ENCODE results near the gene PCSK7.
"Not testable (repeated sequence)": the region's sequence is repeated elsewhere in the genome, so short reads cannot be mapped to it uniquely, and the experiment has no call there.

Gene PCSK7

DNA sequence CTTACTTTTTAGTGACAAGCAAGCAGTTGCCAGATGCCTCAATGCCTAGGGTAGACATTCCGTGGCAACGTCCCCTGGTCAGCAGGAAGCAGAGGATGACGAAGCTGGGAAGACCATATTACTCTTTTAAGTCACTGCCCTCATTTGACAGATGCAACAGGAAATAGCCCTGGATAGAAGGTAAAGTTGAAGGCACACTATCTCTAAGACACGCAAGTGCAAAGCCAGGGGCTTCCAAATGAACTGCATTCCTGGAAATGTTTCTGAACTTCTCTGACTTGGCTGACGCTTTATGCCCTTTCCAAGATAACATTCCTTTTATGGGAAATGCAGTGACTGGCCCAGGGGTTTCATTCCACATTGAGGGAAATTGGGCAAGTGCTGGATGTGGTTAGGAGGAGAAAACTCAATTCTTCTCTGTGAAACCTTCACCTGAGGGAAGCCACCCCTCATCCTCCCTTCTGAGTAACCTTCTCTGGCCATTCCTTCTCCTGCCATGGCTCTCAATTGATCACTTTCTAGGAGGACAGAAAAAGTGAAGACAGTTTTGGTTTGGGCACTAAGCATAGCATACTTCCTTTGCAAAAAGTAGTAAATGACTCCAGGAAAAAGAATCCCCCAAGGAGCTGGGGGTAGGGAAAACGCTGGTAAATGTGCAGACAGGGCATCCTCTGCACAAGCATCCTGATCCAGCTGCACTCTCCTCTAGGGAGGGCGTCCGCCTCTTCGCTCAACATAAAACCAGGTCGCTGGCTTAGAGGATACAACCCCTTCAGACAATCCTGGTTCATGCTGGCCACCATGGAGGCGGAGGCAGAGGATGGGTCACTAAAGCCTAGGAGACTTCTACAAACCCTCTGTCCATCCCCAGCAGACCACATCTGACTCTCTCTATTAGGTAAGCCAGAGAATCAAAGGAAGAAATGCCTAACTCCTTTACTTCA, 14.5 kb downstream of the PCSK7 start:
- H3K36me3 ChIP-seq (ENCODE audit: insufficient read depth, low read length), result peaks cover 46% of the 10 kb centered on the region
- no peak overlapping the region for H2AFZ ChIP-seq (ENCODE audit: low read depth, low read length)
- H3K4me3 ChIP-seq (ENCODE audit: low read length), result no peak overlapping the region
- H3K9me3 ChIP-seq (ENCODE audit: low read length), result no peaks in the 10 kb centered on the region
- no peaks in the 10 kb centered on the region for H3K27me3 ChIP-seq (ENCODE audit: insufficient read depth, low read length)
- H3K4me1 ChIP-seq (ENCODE audit: insufficient read depth, low read length), result peaks cover 10% of the 10 kb centered on the region

DNA sequence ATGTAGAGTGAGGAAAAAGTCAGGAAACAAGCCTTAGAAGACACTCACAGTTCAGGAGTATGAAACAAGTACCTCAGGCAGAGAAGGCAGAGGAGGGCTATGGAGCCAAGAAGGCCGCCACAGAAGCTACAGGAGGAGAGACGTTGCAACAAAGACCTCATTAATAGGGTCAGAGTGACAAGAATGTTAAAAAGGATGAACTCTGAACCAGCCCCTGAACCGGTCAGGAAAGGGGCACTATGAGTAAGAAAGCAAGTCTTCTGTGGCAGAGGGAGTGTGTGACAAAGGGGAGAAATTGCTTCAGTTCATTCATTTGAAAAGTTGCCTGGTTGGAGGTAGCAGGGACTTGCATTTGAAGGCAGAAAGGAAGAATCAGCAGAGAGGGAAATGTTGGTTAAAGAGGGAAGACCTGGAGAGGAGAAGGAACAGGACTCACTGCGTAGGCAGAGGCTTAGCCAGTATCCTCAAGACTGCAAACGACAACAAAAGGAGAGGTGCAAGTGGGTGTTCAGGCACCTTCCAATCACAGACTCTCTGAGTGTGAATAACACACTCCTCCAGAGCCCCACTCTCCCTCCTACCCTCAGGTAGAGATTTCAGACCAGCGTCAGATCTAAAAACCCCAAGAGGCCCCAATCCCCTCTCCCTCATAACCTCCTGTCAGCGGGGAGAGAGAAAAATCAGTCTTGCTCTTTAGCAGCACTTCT, 17.3 kb downstream of the PCSK7 start:
- Histone ChIP-seq H3K4me1 (ENCODE audit: insufficient read depth, low read length) (peaks cover 10% of the 10 kb centered on the region), H3K36me3 (ENCODE audit: insufficient read depth, low read length) (peaks cover 28% of the 10 kb centered on the region), H3K4me3 (ENCODE audit: low read length) (no peak overlapping the region), H3K9me3 (ENCODE audit: low read length) (no peaks in the 10 kb centered on the region), H3K27me3 (ENCODE audit: insufficient read depth, low read length) (no peaks in the 10 kb centered on the region), H2AFZ (ENCODE audit: low read depth, low read length) (no peak overlapping the region)

DNA sequence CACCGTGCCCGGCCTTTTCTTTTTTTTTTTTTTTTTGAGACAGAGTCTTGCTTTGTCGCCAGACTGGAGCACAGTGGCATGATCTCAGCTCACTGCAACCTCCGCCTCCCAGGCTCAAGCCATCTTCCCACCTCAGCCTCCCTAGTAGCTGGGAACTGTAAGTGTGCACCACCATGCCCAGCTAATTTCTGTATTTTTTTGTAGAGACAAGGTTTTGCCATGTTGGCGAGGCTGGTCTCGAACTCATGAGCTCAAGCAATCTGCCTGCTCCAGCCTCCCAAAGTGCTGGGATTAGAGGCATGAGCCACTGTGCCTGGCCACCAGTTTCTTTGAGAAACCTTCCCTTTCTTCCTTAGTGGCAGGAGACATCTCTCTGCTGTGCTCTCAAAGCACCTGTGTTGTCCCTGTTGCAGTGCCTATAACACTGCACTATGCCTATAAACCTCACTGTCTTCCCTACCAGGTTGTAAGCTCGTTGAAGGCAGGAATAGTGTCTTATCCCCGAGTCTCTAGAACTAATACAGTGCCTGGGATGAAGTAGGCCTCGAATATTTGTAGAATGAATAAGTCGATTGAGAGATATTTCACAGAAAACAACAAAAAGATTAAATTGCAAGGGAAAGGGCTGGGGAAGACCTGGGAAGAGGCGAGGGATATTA, 19.0 kb downstream of the PCSK7 start:
- Histone ChIP-seq H3K27me3 (ENCODE audit: insufficient read depth, low read length) (no peaks in the 10 kb centered on the region), H2AFZ (ENCODE audit: low read depth, low read length) (no peak overlapping the region), H3K4me1 (ENCODE audit: insufficient read depth, low read length) (peaks cover 10% of the 10 kb centered on the region), H3K36me3 (ENCODE audit: insufficient read depth, low read length) (peaks cover 12% of the 10 kb centered on the region), H3K4me3 (ENCODE audit: low read length) (no peak overlapping the region), H3K9me3 (ENCODE audit: low read length) (no peaks in the 10 kb centered on the region)

DNA sequence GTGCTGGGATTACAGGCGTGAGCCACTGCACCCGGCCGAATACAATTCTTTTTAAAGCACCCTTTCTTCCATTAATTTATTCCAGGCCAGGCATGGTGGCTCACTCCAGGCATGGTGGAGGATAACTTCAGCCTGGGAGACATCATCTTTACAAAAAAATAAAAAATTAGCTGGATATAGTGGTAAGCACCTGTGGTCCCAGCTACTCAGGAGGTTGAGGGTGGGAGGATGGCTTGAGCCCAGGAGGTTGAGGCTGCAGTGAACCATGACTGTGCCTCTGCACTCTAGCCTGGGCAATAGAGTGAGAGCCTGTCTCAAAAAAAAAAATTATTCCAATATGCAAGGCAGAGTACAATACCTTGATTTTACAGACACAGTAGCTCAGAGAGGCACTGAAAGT, 21.3 kb downstream of the PCSK7 start:
- H3K27me3 ChIP-seq (ENCODE audit: insufficient read depth, low read length), result no peaks in the 10 kb centered on the region
- H3K4me3 ChIP-seq (ENCODE audit: low read length), result no peak overlapping the region

DNA sequence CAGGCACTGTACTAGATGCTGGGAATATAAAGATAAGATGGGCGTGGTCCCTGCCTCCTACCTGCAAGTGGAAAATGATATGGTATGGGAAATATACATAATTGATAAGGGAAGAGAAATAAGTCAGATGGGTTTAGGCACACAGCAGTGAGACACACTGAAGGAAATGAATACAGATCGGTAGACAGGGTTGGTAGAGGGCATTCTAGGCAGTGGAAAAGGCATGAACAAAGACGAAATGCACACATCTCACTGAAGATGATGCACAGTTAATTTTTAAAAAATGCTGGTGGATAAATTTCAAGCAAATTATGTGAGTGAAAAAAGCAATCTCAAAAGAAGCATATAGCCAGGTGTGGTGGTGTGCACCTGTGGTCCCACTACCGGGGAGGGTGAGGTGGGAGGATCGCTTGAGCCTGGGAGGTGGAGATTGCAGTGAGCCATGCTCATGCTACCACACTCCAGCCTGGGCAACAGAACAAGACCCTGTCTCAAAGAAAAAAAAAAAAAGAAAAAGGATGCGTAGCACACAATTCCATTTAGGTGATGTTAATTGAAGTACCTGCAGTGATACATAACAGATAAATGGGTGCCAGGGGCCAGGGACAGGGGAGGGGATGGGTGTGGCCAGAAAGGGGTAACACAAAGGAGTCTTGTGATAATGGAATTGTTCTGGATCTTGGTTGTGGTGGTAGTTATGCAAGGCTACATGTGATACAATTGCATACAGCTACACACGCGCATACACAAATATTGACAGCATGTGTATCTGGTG, 22.3 kb downstream of the PCSK7 start:
- H2AFZ ChIP-seq (ENCODE audit: low read depth, low read length); H3K4me3 ChIP-seq (ENCODE audit: low read length); H3K4me1 ChIP-seq (ENCODE audit: insufficient read depth, low read length); H3K27me3 ChIP-seq (ENCODE audit: insufficient read depth, low read length); H3K9me3 ChIP-seq (ENCODE audit: low read length): not testable (repeated sequence)
- H3K36me3 ChIP-seq (ENCODE audit: insufficient read depth, low read length), result peaks cover 13% of the 10 kb centered on the region

More for the DNA sequence above, 21.3 kb downstream of the PCSK7 start:
- peaks cover 10% of the 10 kb centered on the region for H3K4me1 ChIP-seq (ENCODE audit: insufficient read depth, low read length)
- no peaks in the 10 kb centered on the region for H3K9me3 ChIP-seq (ENCODE audit: low read length)
- no peak overlapping the region for H2AFZ ChIP-seq (ENCODE audit: low read depth, low read length)
- H3K36me3 ChIP-seq (ENCODE audit: insufficient read depth, low read length), result peaks cover 8% of the 10 kb centered on the region

DNA sequence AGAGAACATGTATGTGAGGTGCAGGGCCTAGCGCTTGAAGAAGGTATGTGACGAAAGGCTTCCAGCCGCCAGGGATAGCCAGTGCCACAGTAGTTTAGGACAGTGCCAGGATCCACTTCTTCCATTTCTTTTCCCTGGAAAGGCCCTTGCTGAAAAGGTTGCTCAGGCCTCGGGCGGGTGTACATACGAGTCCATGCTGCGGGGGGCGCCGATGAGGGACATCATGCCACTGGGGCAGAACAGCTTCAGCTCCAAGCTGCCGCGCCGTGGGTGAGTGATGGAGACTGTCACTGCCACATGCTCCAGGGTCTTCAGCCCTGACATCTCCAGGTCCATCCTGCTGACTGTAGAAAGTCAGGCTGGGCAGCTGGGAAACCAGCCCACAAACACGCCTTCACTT, 23.2 kb downstream of the PCSK7 start:
- not testable (repeated sequence) for H2AFZ ChIP-seq (ENCODE audit: low read depth, low read length); H3K4me1 ChIP-seq (ENCODE audit: insufficient read depth, low read length); H3K4me3 ChIP-seq (ENCODE audit: low read length); H3K9me3 ChIP-seq (ENCODE audit: low read length); H3K27me3 ChIP-seq (ENCODE audit: insufficient read depth, low read length)
- H3K36me3 ChIP-seq (ENCODE audit: insufficient read depth, low read length), result peaks cover 13% of the 10 kb centered on the region

DNA sequence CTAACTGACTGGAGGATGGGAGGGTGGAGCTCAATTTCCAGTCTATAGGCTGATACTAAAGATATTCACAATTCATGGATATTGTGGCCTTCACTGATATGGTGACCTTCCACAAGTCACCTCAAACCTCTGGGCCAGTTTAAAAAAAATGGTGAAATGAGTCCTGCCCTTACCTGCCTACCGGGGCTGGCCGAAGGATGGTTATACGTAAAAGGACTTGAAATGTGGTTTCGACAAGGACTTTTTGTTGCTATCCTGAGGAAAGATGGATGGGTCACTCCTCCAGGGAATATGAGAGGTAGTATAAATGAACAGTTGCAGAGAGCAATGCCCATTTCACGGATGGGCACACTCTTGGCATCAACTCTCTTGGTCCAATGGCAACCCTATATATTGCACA, 24.4 kb downstream of the PCSK7 start:
- H3K36me3 ChIP-seq (ENCODE audit: insufficient read depth, low read length); H3K9me3 ChIP-seq (ENCODE audit: low read length); H2AFZ ChIP-seq (ENCODE audit: low read depth, low read length); H3K4me1 ChIP-seq (ENCODE audit: insufficient read depth, low read length); H3K27me3 ChIP-seq (ENCODE audit: insufficient read depth, low read length); H3K4me3 ChIP-seq (ENCODE audit: low read length): not testable (repeated sequence)

DNA sequence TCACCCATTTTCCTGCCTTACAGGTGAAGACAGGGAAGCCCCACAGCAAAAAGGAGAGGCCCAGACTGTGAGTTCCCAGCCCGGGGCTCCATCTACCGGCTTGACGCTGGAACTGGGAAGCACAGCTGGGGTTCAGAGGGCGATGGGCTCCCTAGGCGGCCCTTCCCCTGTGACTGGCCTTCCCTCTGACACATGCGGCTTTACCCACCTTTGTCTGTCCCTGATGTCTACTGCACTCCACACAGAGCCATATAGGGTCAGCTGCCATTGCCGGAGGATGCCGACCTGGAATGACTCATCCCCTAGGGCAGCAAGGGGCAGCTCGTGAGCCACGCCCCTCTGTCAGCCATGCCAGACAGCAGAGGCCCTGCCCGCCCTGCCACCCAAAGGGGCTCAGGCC, 25.0 kb downstream of the PCSK7 start:
- H3K36me3 ChIP-seq (ENCODE audit: insufficient read depth, low read length); H3K9me3 ChIP-seq (ENCODE audit: low read length); H3K27me3 ChIP-seq (ENCODE audit: insufficient read depth, low read length); H2AFZ ChIP-seq (ENCODE audit: low read depth, low read length); H3K4me3 ChIP-seq (ENCODE audit: low read length); H3K4me1 ChIP-seq (ENCODE audit: insufficient read depth, low read length): not testable (repeated sequence)

DNA sequence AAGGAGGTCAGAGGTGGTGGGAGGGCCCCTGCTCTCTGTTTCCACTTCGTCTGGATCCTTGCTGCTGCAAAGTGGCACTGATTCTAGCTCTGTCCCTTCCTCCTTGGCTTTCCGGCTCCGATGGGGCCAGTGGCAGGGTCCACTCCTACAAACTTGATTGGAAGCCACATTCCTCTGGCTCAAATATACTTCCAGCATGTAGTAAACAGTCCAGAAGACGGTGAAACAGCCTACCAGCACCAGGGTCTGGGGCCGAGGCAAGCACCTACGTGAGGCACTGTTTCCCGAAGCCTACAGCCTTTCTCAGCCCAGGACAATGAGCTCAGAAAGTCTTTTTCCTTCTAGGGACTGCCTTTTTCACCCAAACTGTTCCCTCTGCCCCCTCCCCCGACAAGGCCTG, 25.8 kb downstream of the PCSK7 start:
- not testable (repeated sequence) for H3K27me3 ChIP-seq (ENCODE audit: insufficient read depth, low read length); H3K4me3 ChIP-seq (ENCODE audit: low read length); H2AFZ ChIP-seq (ENCODE audit: low read depth, low read length); H3K9me3 ChIP-seq (ENCODE audit: low read length); H3K4me1 ChIP-seq (ENCODE audit: insufficient read depth, low read length); H3K36me3 ChIP-seq (ENCODE audit: insufficient read depth, low read length)

DNA sequence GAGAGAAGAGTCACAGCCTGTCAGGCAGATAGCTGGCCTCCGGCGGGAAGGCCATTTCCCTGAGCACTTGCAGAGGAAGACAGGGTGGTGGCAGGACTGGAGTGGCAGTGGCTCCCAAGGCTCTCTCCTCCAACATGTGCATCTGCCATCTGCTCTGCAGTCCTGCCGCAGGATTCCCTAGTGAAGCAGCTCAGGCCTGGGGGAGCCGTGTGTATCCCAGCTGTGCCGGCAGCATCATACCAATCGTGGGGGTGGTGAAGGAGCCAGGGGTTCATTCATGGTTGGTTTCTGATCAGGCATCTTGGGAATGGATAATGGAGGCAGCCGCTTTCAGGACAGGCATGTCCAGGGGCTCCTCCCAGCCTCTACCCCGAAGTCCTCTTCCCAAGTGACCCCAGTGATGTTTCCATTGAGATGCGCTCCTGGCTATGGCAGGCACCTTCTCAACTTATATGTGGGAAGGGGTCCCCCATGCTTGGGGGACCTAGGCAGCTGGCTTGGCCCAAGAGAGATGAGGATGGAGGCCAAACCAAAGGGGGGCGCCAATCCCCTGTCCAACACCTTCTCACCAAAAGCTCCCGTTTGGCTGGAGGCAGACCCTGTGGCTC, 26.6 kb downstream of the PCSK7 start:
- Histone ChIP-seq H3K27me3 (ENCODE audit: insufficient read depth, low read length) (no peaks in the 10 kb centered on the region), H3K9me3 (ENCODE audit: low read length) (no peaks in the 10 kb centered on the region), H3K4me1 (ENCODE audit: insufficient read depth, low read length) (no peaks in the 10 kb centered on the region), H2AFZ (ENCODE audit: low read depth, low read length) (no peak overlapping the region), H3K4me3 (ENCODE audit: low read length) (no peak overlapping the region), H3K36me3 (ENCODE audit: insufficient read depth, low read length) (peaks cover 7% of the 10 kb centered on the region)

DNA sequence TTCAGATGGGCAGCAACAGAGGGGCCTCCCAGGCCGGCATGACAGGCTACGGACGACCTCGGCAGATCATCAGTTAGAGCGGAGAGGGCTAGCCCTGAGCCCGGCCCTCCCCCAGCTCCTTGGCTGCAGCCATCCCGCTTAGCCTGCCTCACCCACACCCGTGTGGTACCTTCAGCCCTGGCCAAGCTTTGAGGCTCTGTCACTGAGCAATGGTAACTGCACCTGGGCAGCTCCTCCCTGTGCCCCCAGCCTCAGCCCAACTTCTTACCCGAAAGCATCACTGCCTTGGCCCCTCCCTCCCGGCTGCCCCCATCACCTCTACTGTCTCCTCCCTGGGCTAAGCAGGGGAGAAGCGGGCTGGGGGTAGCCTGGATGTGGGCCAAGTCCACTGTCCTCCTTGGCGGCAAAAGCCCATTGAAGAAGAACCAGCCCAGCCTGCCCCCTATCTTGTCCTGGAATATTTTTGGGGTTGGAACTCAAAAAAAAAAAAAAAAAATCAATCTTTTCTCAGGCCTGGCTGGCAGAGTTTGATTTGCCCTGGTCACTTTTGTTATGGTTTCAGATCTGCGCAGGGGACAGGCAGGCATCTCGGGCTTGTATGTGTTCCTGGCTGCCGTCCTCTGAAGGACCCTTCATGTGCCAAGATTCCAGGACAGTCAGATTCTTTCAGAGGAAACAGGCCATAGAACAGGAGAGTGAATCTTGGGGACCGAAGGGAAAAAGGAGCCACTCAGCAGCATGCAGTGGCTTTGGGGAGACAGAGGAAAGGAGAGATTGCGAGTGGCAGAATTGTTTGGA, 27.4 kb downstream of the PCSK7 start:
- Histone ChIP-seq H3K4me3 (ENCODE audit: low read length) (no peak overlapping the region), H3K4me1 (ENCODE audit: insufficient read depth, low read length) (peaks cover 1% of the 10 kb centered on the region), H3K9me3 (ENCODE audit: low read length) (no peaks in the 10 kb centered on the region)

DNA sequence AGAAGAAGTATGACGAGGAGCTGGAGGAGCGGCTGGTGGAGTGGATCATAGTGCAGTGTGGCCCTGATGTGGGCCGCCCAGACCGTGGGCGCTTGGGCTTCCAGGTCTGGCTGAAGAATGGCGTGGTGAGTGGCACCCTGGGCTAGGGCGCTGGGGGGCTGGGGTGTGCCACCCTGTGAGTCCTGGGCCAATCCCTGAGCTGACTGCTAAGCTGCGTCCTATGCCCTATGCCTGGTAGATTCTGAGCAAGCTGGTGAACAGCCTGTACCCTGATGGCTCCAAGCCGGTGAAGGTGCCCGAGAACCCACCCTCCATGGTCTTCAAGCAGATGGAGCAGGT, 28.8 kb downstream of the PCSK7 start:
- Histone ChIP-seq H2AFZ (ENCODE audit: low read depth, low read length) (no peak overlapping the region), H3K9me3 (ENCODE audit: low read length) (no peaks in the 10 kb centered on the region), H3K36me3 (ENCODE audit: insufficient read depth, low read length) (peaks cover 7% of the 10 kb centered on the region), H3K27me3 (ENCODE audit: insufficient read depth, low read length) (no peaks in the 10 kb centered on the region), H3K4me1 (ENCODE audit: insufficient read depth, low read length) (peaks cover 5% of the 10 kb centered on the region), H3K4me3 (ENCODE audit: low read length) (no peak overlapping the region)

More for the DNA sequence above, 27.4 kb downstream of the PCSK7 start:
- Histone ChIP-seq H3K36me3 (ENCODE audit: insufficient read depth, low read length) (peaks cover 7% of the 10 kb centered on the region), H3K27me3 (ENCODE audit: insufficient read depth, low read length) (no peaks in the 10 kb centered on the region), H2AFZ (ENCODE audit: low read depth, low read length) (no peak overlapping the region)
